Stimulated activated CD8-positive, alpha-beta memory T cell treated with anti-CD3 and anti-CD28 coated beads, Interleukin-7, amount 100 ng/mL, for 24 hours (primary cell): ENCODE results near the gene ABLIM2.

ENCODE experiments used
- DNase-seq: peaks from one replicate; pipeline ENCODE4 v3.0.0-alpha.2; 2020; ENCODE audit warnings: low read depth

The ABLIM2 gene

GRCh38 chr4:8158710-8159536, at the start of gene ABLIM2:
Gene ABLIM2, minus strand, starts transcription at chr4:8158813. Its CDS starts 124 bp downstream, at chr4:8158689.
- peak; percentile 92 for DNase-seq

- no peak for DNase-seq
These were observed 48.7 kb upstream of the ABLIM2 start for GRCh38 chr4:8207314-8207713.

GRCh38 chr4:8205749-8206611, 47.4 kb upstream of the ABLIM2 start:
- no peak for DNase-seq

- no peak for DNase-seq
These were observed 46.7 kb upstream of the ABLIM2 start for GRCh38 chr4:8205241-8205707.

- DNase-seq, result no peak
These were observed 46.1 kb upstream of the ABLIM2 start for GRCh38 chr4:8204576-8205227.

- no peak for DNase-seq
These were observed 45.2 kb upstream of the ABLIM2 start for GRCh38 chr4:8203817-8204216.

- DNase-seq, result no peak
These were observed 44.4 kb upstream of the ABLIM2 start for GRCh38 chr4:8203052-8203401.

GRCh38 chr4:8202108-8203051, 43.8 kb upstream of the ABLIM2 start:
- DNase-seq, result no peak

- DNase-seq, result no peak
These were observed 42.7 kb upstream of the ABLIM2 start for GRCh38 chr4:8201321-8201781.

- no peak for DNase-seq
These were observed 41.8 kb upstream of the ABLIM2 start for GRCh38 chr4:8200302-8200975.

- DNase-seq, result no peak
These were observed 41.1 kb upstream of the ABLIM2 start for GRCh38 chr4:8199594-8200301.

- DNase-seq, result peak; percentile 18
These were observed 40.4 kb upstream of the ABLIM2 start, which contains the start of gene SH3TC1 for GRCh38 chr4:8198906-8199593. Gene SH3TC1, plus strand, starts transcription at chr4:8199290. Its CDS starts 5,905 bp downstream, at chr4:8205195.

GRCh38 chr4:8198206-8198905, 39.7 kb upstream of the ABLIM2 start:
- DNase-seq, result no peak

GRCh38 chr4:8197521-8197920, 38.9 kb upstream of the ABLIM2 start:
- no peak for DNase-seq

- DNase-seq, result no peak
These were observed 37.3 kb upstream of the ABLIM2 start for GRCh38 chr4:8195841-8196458.

- DNase-seq, result no peak
These were observed 36.8 kb upstream of the ABLIM2 start for GRCh38 chr4:8195431-8195830.

GRCh38 chr4:8194306-8195242, 36.0 kb upstream of the ABLIM2 start:
- DNase-seq, result no peak
